Measurements from ENCODE around the gene BARHL2.

The BARHL2 gene

DNA sequence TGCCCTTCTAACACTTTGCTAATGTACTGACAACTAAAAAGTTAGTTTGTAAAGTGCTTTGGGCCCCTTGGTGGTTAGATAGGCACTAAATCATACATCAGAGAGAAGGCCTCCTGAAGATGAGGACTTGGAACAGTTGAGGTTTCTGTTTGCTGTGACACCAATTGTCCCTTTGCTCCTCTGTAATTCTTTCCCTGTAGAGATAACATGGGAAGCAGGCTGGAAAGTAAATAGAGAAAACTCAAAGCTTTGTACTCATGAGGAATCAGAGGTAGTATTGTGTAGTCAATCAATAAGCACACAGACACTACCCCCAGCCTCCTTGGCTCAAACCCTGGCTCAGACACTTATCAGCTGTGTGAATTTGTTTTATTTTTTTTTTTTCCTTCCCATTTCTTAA is 31.6 kb upstream of the BARHL2 start:
- Histone ChIP-seq H3K4me3 (ENCODE audit: low read length) (no peak overlapping the region), H3K36me3 (ENCODE audit: control insufficient read depth, low read length) (no peaks in the 10 kb centered on the region), H3K4me1 (ENCODE audit: control insufficient read depth, low read length) (no peaks in the 10 kb centered on the region), H3K27me3 (ENCODE audit: control insufficient read depth, low read length) (no peaks in the 10 kb centered on the region), H3K9me2 (replicated peaks; ENCODE audit: control insufficient read depth, low read length) (no peaks in the 10 kb centered on the region), H4K20me1 (ENCODE audit: control insufficient read depth, insufficient read depth, low read depth, low read length) (no peaks in the 10 kb centered on the region), H3K79me2 (ENCODE audit: control insufficient read depth, low read length) (no peaks in the 10 kb centered on the region), H3K27ac (ENCODE audit: low read depth, low read length) (no peak overlapping the region), H3K4me2 (ENCODE audit: low read length) (no peak overlapping the region), H3F3A (ENCODE audit: control insufficient read depth, insufficient read depth) (no peaks in the 10 kb centered on the region), H3K9me3 (ENCODE audit: control insufficient read depth, insufficient read depth, low read length) (no peaks in the 10 kb centered on the region)
- TF ChIP-seq, protein P1, sequence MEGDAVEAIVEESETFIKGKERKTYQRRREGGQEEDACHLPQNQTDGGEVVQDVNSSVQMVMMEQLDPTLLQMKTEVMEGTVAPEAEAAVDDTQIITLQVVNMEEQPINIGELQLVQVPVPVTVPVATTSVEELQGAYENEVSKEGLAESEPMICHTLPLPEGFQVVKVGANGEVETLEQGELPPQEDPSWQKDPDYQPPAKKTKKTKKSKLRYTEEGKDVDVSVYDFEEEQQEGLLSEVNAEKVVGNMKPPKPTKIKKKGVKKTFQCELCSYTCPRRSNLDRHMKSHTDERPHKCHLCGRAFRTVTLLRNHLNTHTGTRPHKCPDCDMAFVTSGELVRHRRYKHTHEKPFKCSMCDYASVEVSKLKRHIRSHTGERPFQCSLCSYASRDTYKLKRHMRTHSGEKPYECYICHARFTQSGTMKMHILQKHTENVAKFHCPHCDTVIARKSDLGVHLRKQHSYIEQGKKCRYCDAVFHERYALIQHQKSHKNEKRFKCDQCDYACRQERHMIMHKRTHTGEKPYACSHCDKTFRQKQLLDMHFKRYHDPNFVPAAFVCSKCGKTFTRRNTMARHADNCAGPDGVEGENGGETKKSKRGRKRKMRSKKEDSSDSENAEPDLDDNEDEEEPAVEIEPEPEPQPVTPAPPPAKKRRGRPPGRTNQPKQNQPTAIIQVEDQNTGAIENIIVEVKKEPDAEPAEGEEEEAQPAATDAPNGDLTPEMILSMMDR (IDR thresholded peaks at IDR 0.05; ENCODE audit: low read depth, low read length, poor library complexity, severe bottlenecking) = no peak
- TF ChIP-seq EZH2phosphoT487 (IDR thresholded peaks at IDR 0.05; ENCODE audit: borderline replicate concordance, low read length) = no peak

DNA sequence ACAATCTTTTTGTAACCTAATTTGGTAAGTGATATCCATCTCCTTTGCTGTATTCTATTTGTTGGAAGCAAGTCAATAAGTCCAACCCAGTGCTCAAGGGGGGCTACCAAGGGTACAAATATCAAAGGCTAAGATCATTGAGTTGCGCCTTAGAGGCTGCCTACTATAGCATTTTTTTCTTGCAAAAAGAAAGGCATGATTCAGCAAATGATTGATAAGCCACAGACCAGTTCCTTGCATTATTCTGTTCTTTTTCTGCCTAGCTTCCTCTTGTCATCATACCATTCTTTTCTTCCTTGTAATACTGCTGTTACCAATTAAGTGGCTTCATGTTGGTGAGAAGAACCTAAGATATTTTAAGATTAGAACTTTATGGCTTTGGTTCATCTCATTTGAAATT is 29.8 kb upstream of the BARHL2 start:
- H3K9me3 ChIP-seq (ENCODE audit: control insufficient read depth, insufficient read depth, low read length) = no peaks in the 10 kb centered on the region
- H4K20me1 ChIP-seq (ENCODE audit: control insufficient read depth, insufficient read depth, low read depth, low read length) = no peaks in the 10 kb centered on the region
- TF ChIP-seq, protein P1 (IDR thresholded peaks at IDR 0.05; ENCODE audit: low read depth, low read length, poor library complexity, severe bottlenecking) = no peak
- H3K36me3 ChIP-seq (ENCODE audit: control insufficient read depth, low read length) = no peaks in the 10 kb centered on the region
- no peaks in the 10 kb centered on the region for H3K4me1 ChIP-seq (ENCODE audit: control insufficient read depth, low read length)
- H3K27me3 ChIP-seq (ENCODE audit: control insufficient read depth, low read length) = no peaks in the 10 kb centered on the region
- no peak overlapping the region for H3K27ac ChIP-seq (ENCODE audit: low read depth, low read length)
- H3K79me2 ChIP-seq (ENCODE audit: control insufficient read depth, low read length) = no peaks in the 10 kb centered on the region
- no peaks in the 10 kb centered on the region for H3F3A ChIP-seq (ENCODE audit: control insufficient read depth, insufficient read depth)
- H3K4me2 ChIP-seq (ENCODE audit: low read length) = no peak overlapping the region
- H3K9me2 ChIP-seq (replicated peaks; ENCODE audit: control insufficient read depth, low read length) = no peaks in the 10 kb centered on the region
- H3K4me3 ChIP-seq (ENCODE audit: low read length) = no peak overlapping the region

DNA sequence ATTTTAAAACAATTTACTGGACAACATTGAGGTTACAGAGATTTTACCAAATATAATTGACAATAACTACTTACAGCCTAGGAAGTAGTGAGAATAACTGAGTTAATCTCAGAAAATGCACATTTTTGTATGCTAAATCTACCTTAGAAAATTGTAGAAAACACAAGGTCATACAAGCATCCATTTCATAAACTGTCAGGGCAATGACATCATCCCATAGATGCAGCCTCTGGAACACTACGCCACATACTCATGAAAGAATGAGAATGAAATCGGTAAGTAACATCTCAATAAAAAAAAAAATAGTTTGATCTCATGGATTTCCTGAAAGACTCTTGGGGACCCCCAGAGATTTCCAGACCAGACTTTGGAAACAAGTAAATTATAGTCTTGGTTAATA is 28.9 kb upstream of the BARHL2 start:
- Histone ChIP-seq H3K27ac (ENCODE audit: low read depth, low read length) (no peak overlapping the region), H4K20me1 (ENCODE audit: control insufficient read depth, insufficient read depth, low read depth, low read length) (no peaks in the 10 kb centered on the region), H3K4me1 (ENCODE audit: control insufficient read depth, low read length) (no peaks in the 10 kb centered on the region), H3K79me2 (ENCODE audit: control insufficient read depth, low read length) (no peaks in the 10 kb centered on the region), H3K9me2 (replicated peaks; ENCODE audit: control insufficient read depth, low read length) (no peaks in the 10 kb centered on the region), H3K4me2 (ENCODE audit: low read length) (no peak overlapping the region), H3K36me3 (ENCODE audit: control insufficient read depth, low read length) (no peaks in the 10 kb centered on the region), H3K4me3 (ENCODE audit: low read length) (no peak overlapping the region), H3K27me3 (ENCODE audit: control insufficient read depth, low read length) (no peaks in the 10 kb centered on the region), H3K9me3 (ENCODE audit: control insufficient read depth, insufficient read depth, low read length) (no peaks in the 10 kb centered on the region), H3F3A (ENCODE audit: control insufficient read depth, insufficient read depth) (no peaks in the 10 kb centered on the region)
- TF ChIP-seq, protein P1 (IDR thresholded peaks at IDR 0.05; ENCODE audit: low read depth, low read length, poor library complexity, severe bottlenecking) = no peak
- TF ChIP-seq EZH2phosphoT487 (IDR thresholded peaks at IDR 0.05; ENCODE audit: borderline replicate concordance, low read length) = no peak

DNA sequence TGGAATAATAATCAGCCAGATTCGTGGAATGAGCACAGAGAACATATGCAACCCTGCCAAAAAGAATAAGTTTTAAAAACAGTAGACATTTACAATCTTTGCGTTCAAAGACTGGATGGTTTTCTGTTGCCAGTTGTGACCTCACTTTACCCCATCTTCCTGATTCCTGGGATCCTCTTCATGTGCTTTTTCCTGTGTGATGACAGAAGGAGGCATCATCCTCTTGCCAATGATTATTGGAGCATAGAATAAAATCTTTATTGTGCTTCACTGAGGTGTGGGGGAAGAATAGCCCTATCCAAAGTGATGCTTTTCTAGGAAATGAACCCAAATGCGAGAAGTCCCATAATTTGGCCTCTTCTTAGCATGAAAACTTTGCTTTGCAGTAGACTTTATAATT is 15.0 kb upstream of the BARHL2 start:
- no peak overlapping the region for H3K27ac ChIP-seq (ENCODE audit: low read depth, low read length)
- peaks cover 4% of the 10 kb centered on the region; the same call in 1 of the 2 replicates for H3K27me3 ChIP-seq (ENCODE audit: control insufficient read depth, low read length)
- H3K9me3 ChIP-seq (ENCODE audit: control insufficient read depth, insufficient read depth, low read length) = no peaks in the 10 kb centered on the region
- TF ChIP-seq EZH2phosphoT487 (IDR thresholded peaks at IDR 0.05; ENCODE audit: borderline replicate concordance, low read length) = no peak
- TF ChIP-seq, protein P1 (IDR thresholded peaks at IDR 0.05; ENCODE audit: low read depth, low read length, poor library complexity, severe bottlenecking) = no peak
- H3F3A ChIP-seq (ENCODE audit: control insufficient read depth, insufficient read depth) = no peaks in the 10 kb centered on the region
- no peaks in the 10 kb centered on the region for H3K9me2 ChIP-seq (replicated peaks; ENCODE audit: control insufficient read depth, low read length)
- H3K79me2 ChIP-seq (ENCODE audit: control insufficient read depth, low read length) = no peaks in the 10 kb centered on the region
- H3K4me1 ChIP-seq (ENCODE audit: control insufficient read depth, low read length) = no peaks in the 10 kb centered on the region
- no peak overlapping the region for H3K4me2 ChIP-seq (ENCODE audit: low read length)
- H4K20me1 ChIP-seq (ENCODE audit: control insufficient read depth, insufficient read depth, low read depth, low read length) = no peaks in the 10 kb centered on the region
- no peak overlapping the region for H3K4me3 ChIP-seq (ENCODE audit: low read length)
- no peaks in the 10 kb centered on the region for H3K36me3 ChIP-seq (ENCODE audit: control insufficient read depth, low read length)
